PFSK-1 (cell line): ENCODE data around the gene SLC25A26.

Experiments
- POLR2AphosphoS5 ChIP-seq: IDR thresholded peaks from 2 replicates; pipeline ENCODE4 v1.6.1; 2012; ENCODE audit warnings: low read depth, mild to moderate bottlenecking, control low read depth, low read length, moderate library complexity
- REST ChIP-seq, 2 experiments: IDR thresholded peaks; 2 replicates each; pipeline versions ENCODE4 v1.6.1 to v1.8.0; 2011 to 2012; ENCODE audit warnings: low read depth in 2 of 2, low read length in 2 of 2, control low read depth in 1 of 2, inconsistent platforms in 1 of 2, mild to moderate bottlenecking in 1 of 2, moderate library complexity in 1 of 2; ENCODE audit not compliant: insufficient read depth in 1 of 2

GRCh38 chr3:66353039-66353438 is 132.2 kb downstream of the SLC25A26 start:
- TF ChIP-seq REST (IDR thresholded peaks at IDR 0.05; ENCODE audit: insufficient read depth in 1 of 2, low read depth in 2 of 2, low read length in 2 of 2) (no peak), POLR2AphosphoS5 (no peak)
